Fibroblast of lung (primary cell): ENCODE results near the gene MAPKAP1. TPM values are rescaled to one million over a fixed set of nuclear protein-coding genes. Genes with fewer than 3 reads are reported as not detected.

Experiments used
- DNase-seq, 2 donors: peaks; one replicate each; pipeline versions ENCODE4 v3.0.0 to v3.0.0-alpha.2; 2010; ENCODE audit warnings: low read depth in 2 of 2
- H2AFZ ChIP-seq: 2 replicates; pipeline ENCODE4 v1.5.1; 2012; ENCODE audit warnings: low read length, control low read depth, inconsistent platforms
- H3K27ac ChIP-seq: 2 replicates; pipeline ENCODE4 v1.5.1; 2011; ENCODE audit warnings: low read length, control low read depth; ENCODE audit not compliant: insufficient read depth
- H3K27me3 ChIP-seq: 2 replicates; pipeline ENCODE4 v1.5.1; 2011; ENCODE audit warnings: mild to moderate bottlenecking, low read length; ENCODE audit not compliant: control insufficient read depth, insufficient read depth
- H3K36me3 ChIP-seq: 2 replicates; pipeline ENCODE4 v1.5.1; 2011; ENCODE audit warnings: low read length; ENCODE audit not compliant: control insufficient read depth, insufficient read depth
- H3K4me1 ChIP-seq: 2 replicates; pipeline ENCODE4 v1.5.1; 2011; ENCODE audit warnings: low read length; ENCODE audit not compliant: control insufficient read depth, insufficient read depth; ENCODE audit errors: extremely low read depth
- H3K4me2 ChIP-seq: 2 replicates; pipeline ENCODE4 v1.5.1; 2011; ENCODE audit warnings: low read length, control low read depth; ENCODE audit not compliant: insufficient read depth; ENCODE audit errors: extremely low read depth
- H3K4me3 ChIP-seq, 4 experiments: fragments of 200-600 bp in 1 of 4; sonication (generic) in 1 of 4; replicated peaks in 1 of 4; 2 replicates each; pipeline ENCODE4 v1.5.1; 2011 to 2016; ENCODE audit warnings: low read length in 4 of 4, low read depth in 3 of 4, mild to moderate bottlenecking in 3 of 4, control low read depth in 2 of 4, inconsistent platforms in 1 of 4, mixed read lengths in 1 of 4; ENCODE audit not compliant: insufficient read depth in 1 of 4; ENCODE audit errors: control extremely low read depth in 1 of 4
- H3K79me2 ChIP-seq: 2 replicates; pipeline ENCODE4 v1.5.1; 2012; ENCODE audit warnings: mild to moderate bottlenecking, low read length, inconsistent platforms; ENCODE audit not compliant: control insufficient read depth, insufficient read depth
- H3K9ac ChIP-seq: 2 replicates; pipeline ENCODE4 v1.5.1; 2011; ENCODE audit warnings: mild to moderate bottlenecking, low read length, control low read depth; ENCODE audit not compliant: insufficient read depth
- H3K9me3 ChIP-seq: 2 replicates; pipeline ENCODE4 v1.5.1; 2012; ENCODE audit warnings: low read depth, low read length; ENCODE audit not compliant: control insufficient read depth, insufficient read depth
- H4K20me1 ChIP-seq: 2 replicates; pipeline ENCODE4 v1.5.1; 2011; ENCODE audit warnings: low read length; ENCODE audit not compliant: control insufficient read depth, insufficient read depth; ENCODE audit errors: extremely low read depth
- EZH2 ChIP-seq: IDR thresholded peaks from 2 replicates; pipeline ENCODE4 v1.5.1; 2012; ENCODE audit warnings: low read length, control low read depth, mild to moderate bottlenecking; ENCODE audit errors: missing control alignments
- polyA plus RNA-seq, 2 donors: library from polyadenylated mRNA; depleted of rRNA in 1 of 2; stranded (reverse) in 1 of 2; unstranded in 1 of 2; fragments of >200 nt; gene quantifications; 2 replicates each; pipeline ENCODE4 v1.2.1, GENCODE V29; 2011 to 2012; ENCODE audit warnings: missing spikeins in 1 of 2
- total RNA-seq: library from RNA; depleted of rRNA; stranded (reverse); fragments of >200 nt; gene quantifications from 2 replicates; pipeline ENCODE4 v1.2.1, GENCODE V29; 2014
- TF ChIP-seq, protein P1 (sequence below), 2 donors: IDR thresholded peaks in 1 of 2; conservative IDR thresholded peaks in 1 of 2; 1 replicate in 1 of 2; 2 replicates in 1 of 2; pipeline ENCODE4 v1.5.1; 2011 to 2012; ENCODE audit warnings: low read length in 2 of 2, control low read depth in 1 of 2, inconsistent platforms in 1 of 2, low read depth in 1 of 2, mild to moderate bottlenecking in 1 of 2

MAPKAP1 gene
- total and polyA plus RNA-seq, 2 donors (not counting 1 experiment from before 2014, with no cell fraction given): 63.7 to 127 TPM

DNA sequence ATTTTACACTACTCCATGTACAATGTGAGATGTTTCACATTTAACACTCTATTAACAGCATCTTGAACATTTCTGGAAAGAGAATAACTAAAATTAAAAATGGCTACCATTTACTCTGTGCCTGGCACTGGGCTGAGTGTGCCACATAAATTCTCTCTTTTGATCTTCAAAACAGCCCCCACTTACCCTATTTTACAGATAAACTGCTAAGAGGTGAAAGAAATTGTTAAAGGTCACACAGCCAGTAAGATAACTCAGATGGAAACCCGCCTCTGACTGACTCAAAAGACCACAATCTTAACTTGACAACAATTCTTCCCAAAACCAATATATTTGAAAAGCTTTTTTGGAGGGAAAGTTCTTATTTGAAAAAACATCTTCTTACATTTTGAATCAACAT is 97.3 kb downstream of the MAPKAP1 start:
- no peak overlapping the region for H3K9ac ChIP-seq
- no peak overlapping the region for H3K4me2 ChIP-seq
- TF ChIP-seq, protein P1, sequence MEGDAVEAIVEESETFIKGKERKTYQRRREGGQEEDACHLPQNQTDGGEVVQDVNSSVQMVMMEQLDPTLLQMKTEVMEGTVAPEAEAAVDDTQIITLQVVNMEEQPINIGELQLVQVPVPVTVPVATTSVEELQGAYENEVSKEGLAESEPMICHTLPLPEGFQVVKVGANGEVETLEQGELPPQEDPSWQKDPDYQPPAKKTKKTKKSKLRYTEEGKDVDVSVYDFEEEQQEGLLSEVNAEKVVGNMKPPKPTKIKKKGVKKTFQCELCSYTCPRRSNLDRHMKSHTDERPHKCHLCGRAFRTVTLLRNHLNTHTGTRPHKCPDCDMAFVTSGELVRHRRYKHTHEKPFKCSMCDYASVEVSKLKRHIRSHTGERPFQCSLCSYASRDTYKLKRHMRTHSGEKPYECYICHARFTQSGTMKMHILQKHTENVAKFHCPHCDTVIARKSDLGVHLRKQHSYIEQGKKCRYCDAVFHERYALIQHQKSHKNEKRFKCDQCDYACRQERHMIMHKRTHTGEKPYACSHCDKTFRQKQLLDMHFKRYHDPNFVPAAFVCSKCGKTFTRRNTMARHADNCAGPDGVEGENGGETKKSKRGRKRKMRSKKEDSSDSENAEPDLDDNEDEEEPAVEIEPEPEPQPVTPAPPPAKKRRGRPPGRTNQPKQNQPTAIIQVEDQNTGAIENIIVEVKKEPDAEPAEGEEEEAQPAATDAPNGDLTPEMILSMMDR (conservative IDR thresholded peaks at IDR 0.05 in 1 of 2, IDR thresholded peaks at IDR 0.05 in 1 of 2; ENCODE audit: low read depth in 1 of 2, low read length in 2 of 2): no peak
- TF ChIP-seq EZH2: no peak
- no peaks in the 10 kb centered on the region for H4K20me1 ChIP-seq
- DNase-seq: no peak
- H2AFZ ChIP-seq: no peak overlapping the region
- no peaks in the 10 kb centered on the region for H3K27me3 ChIP-seq
- no peaks in the 10 kb centered on the region for H3K36me3 ChIP-seq
- H3K4me1 ChIP-seq: no peaks in the 10 kb centered on the region
- no peak overlapping the region for H3K27ac ChIP-seq
- H3K9me3 ChIP-seq: no peaks in the 10 kb centered on the region
- H3K4me3 ChIP-seq: no peak overlapping the region
- peaks cover 21% of the 10 kb centered on the region for H3K79me2 ChIP-seq

DNA sequence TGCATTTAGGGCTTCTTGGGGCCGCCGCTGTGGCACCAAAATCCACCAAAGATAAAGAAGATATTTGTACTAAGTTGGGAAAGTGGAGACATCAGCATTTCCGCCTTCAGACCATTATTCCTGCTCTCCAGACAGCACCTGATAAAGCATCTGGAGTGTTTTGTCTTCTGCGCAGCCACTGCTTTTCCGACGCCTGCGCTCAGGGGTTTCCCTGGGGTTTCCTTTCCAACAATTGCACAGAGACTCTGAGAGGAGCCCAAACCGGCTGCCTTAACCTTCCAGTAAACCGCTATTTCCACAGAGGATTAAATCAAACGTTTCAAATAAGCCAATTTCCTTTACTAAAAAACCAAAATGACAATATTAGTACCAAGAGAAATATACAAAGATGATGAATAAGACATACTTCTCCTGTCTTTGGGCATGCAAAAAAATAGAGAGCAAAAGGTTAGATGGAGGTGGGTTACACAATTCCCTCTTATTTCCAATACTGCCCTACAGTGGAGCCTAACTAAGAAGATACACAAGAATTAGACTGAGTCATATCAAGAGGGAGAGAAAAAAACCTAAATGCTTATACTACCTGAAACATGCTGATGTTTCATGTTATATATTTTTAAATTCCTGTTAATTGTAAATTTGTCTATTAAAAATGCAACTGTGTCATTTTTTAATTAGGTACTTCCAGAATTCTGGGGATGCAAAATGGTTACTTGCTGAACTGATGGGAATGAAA is 98.4 kb downstream of the MAPKAP1 start:
- Histone ChIP-seq H2AFZ (no peak overlapping the region), H3K4me1 (no peaks in the 10 kb centered on the region), H3K9ac (no peak overlapping the region), H4K20me1 (no peaks in the 10 kb centered on the region), H3K4me3 (no peak overlapping the region), H3K36me3 (no peaks in the 10 kb centered on the region), H3K27ac (no peak overlapping the region), H3K4me2 (no peak overlapping the region), H3K27me3 (no peaks in the 10 kb centered on the region), H3K79me2 (peaks cover 19% of the 10 kb centered on the region), H3K9me3 (no peaks in the 10 kb centered on the region)
- DNase-seq: peak; percentile 11 to 58
- TF ChIP-seq, protein P1 (conservative IDR thresholded peaks at IDR 0.05 in 1 of 2, IDR thresholded peaks at IDR 0.05 in 1 of 2; ENCODE audit: low read depth in 1 of 2, low read length in 2 of 2): no peak
- no peak for TF ChIP-seq EZH2

DNA sequence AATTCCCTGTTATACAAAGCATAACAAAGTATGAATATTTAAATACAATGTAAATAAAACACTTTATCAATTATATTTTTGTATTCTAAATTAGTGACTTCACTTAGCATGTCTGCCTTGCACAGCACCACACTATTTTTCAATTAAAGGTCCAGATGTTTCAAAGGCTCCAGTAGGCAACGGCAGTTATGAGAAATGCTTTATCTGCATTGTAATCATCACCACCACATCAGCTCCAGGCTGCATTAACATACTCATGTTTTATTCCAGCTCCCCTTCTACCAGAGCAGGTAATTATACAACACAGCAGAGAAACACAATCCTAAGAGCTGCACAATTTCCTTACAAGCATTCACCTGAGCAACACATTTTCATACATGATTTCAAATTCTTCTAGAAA is 102.8 kb downstream of the MAPKAP1 start:
- H3K27ac ChIP-seq: no peak overlapping the region
- H4K20me1 ChIP-seq: no peaks in the 10 kb centered on the region
- H3K4me3 ChIP-seq: no peak overlapping the region
- H3K4me2 ChIP-seq: no peak overlapping the region
- H3K79me2 ChIP-seq: peaks cover 11% of the 10 kb centered on the region
- no peak overlapping the region for H2AFZ ChIP-seq
- no peaks in the 10 kb centered on the region for H3K36me3 ChIP-seq
- H3K9me3 ChIP-seq: no peaks in the 10 kb centered on the region
- no peaks in the 10 kb centered on the region for H3K27me3 ChIP-seq
- DNase-seq: no peak
- no peak for TF ChIP-seq EZH2
- TF ChIP-seq, protein P1 (conservative IDR thresholded peaks at IDR 0.05 in 1 of 2, IDR thresholded peaks at IDR 0.05 in 1 of 2; ENCODE audit: low read depth in 1 of 2, low read length in 2 of 2): no peak
- H3K4me1 ChIP-seq: no peaks in the 10 kb centered on the region
- no peak overlapping the region for H3K9ac ChIP-seq
